GM19438 (cell line): ENCODE results near the gene SNUPN.
A peak's percentile ranks its signal among the peaks of the same experiment; 100 is the strongest.
"Not testable (repeated sequence)": the region's sequence is repeated elsewhere in the genome, so short reads cannot be mapped to it uniquely, and the experiment has no call there.

Experiments
- ATAC-seq: cut with Tn5 transposase; IDR thresholded peaks from one replicate; pipeline ENCODE4 v1.9.1; 2021; ENCODE audit warnings: low read depth; ENCODE audit not compliant: unreplicated experiment

SNUPN gene

GRCh38 chr15:75584121-75584520, 41.4 kb downstream of the SNUPN start:
- ATAC-seq = no peak

- no peak for ATAC-seq
These were observed 41.8 kb downstream of the SNUPN start for GRCh38 chr15:75583701-75584100.

GRCh38 chr15:75582943-75583342, 42.6 kb downstream of the SNUPN start:
- ATAC-seq = not testable (repeated sequence)

GRCh38 chr15:75578948-75579920, 46.3 kb downstream of the SNUPN start, which contains the start of gene PTPN9:
TSS of gene PTPN9 (minus strand) at chr15:75579315. CDS start at chr15:75578776, 539 bp downstream.
- peak; percentile 57 for ATAC-seq

- ATAC-seq = no peak
These were observed 47.2 kb downstream of the SNUPN start for GRCh38 chr15:75578173-75578947.

- no peak for ATAC-seq
These were observed 47.9 kb downstream of the SNUPN start for GRCh38 chr15:75577401-75578172.

GRCh38 chr15:75573648-75574384, 51.7 kb downstream of the SNUPN start:
- ATAC-seq = no peak

- ATAC-seq = no peak
These were observed 55.2 kb downstream of the SNUPN start for GRCh38 chr15:75570126-75570845.

GRCh38 chr15:75565062-75565970, 60.2 kb downstream of the SNUPN start:
- ATAC-seq = no peak

GRCh38 chr15:75561888-75562287, 63.6 kb downstream of the SNUPN start:
- ATAC-seq = no peak

- ATAC-seq = not testable (repeated sequence)
These were observed 66.2 kb downstream of the SNUPN start for GRCh38 chr15:75559360-75559759.

GRCh38 chr15:75558955-75559354, 66.6 kb downstream of the SNUPN start:
- not testable (repeated sequence) for ATAC-seq

GRCh38 chr15:75554717-75555116, 70.8 kb downstream of the SNUPN start:
- ATAC-seq = no peak

- ATAC-seq = no peak
These were observed 71.9 kb downstream of the SNUPN start for GRCh38 chr15:75553659-75554058.

- ATAC-seq = no peak
These were observed 74.4 kb downstream of the SNUPN start for GRCh38 chr15:75551091-75551490.
